Ovary (tissue), 9 donors: ENCODE results near the gene PCYOX1L. TPM values are rescaled to one million over a fixed set of nuclear protein-coding genes. Genes with fewer than 3 reads are reported as not detected.
A peak's percentile ranks its signal among the peaks of the same experiment; 100 is the strongest.

Experiments used
- DNase-seq, 5 donors: peaks; one replicate each; pipeline ENCODE4 v3.0.0-alpha.2; 2019 to 2020
- H3K27ac ChIP-seq, 2 donors: fragments of 200-600 bp; one replicate each; pipeline versions ENCODE4 v1.5.1 to v1.8.0; 2019 to 2022
- H3K27me3 ChIP-seq: fragments of 200-600 bp; one replicate; pipeline ENCODE4 v1.8.0; 2022
- H3K36me3 ChIP-seq: fragments of 200-600 bp; sonication (generic); one replicate; pipeline ENCODE4 v1.5.1; 2019
- H3K4me1 ChIP-seq: one replicate; pipeline ENCODE4 v1.8.1; 2013; ENCODE audit warnings: mild to moderate bottlenecking, moderate library complexity; ENCODE audit not compliant: insufficient read depth
- H3K4me3 ChIP-seq: fragments of 200-600 bp; sonication (generic); one replicate; pipeline ENCODE4 v1.5.1; 2017
- H3K9me3 ChIP-seq, 2 donors: fragments of 200-600 bp in 1 of 2; sonication (generic) in 1 of 2; one replicate each; pipeline versions ENCODE4 v1.5.1 to v1.8.1; 2013 to 2019; ENCODE audit warnings: mild to moderate bottlenecking in 1 of 2, moderate library complexity in 1 of 2
- CTCF ChIP-seq, 3 donors: fragments of 450-650 bp in 2 of 3; fragments of 200-600 bp in 1 of 3; IDR thresholded peaks; one replicate each; pipeline versions ENCODE4 v1.5.1 to v1.8.0; 2016 to 2022; ENCODE audit warnings: antibody characterized with exemption in 3 of 3, mild to moderate bottlenecking in 1 of 3
- EP300 ChIP-seq: sonication (generic); formaldehyde crosslinking; IDR thresholded peaks from one replicate; pipeline ENCODE4 v1.6.1; 2017; ENCODE audit warnings: antibody characterized with exemption
- POLR2A ChIP-seq: fragments of 450-650 bp; IDR thresholded peaks from one replicate; pipeline ENCODE4 v1.6.1; 2017; ENCODE audit warnings: antibody characterized with exemption, mild to moderate bottlenecking, moderate library complexity
- WGBS, 3 donors: extraction: QIAGEN DNeasy Blood & Tissue Kit in 1 of 3; methylation state at CpG; one replicate each; pipeline versions ENCODE4 v1.1.5 to v1.1.7; 2013 to 2017; 5-methylcytosine and 5-hydroxymethylcytosine counted together
- intact Hi-C, 4 donors: fragments of 100-400 bp; cut with DNase I; formaldehyde crosslinking; loops; one replicate each; pipeline versions ENCODE4 v1.11.0 to v1.15.1; 2022 to 2023
- polyA plus RNA-seq, 2 donors: library from polyadenylated mRNA; stranded (reverse); fragments of 200-250 nt in 1 of 2; fragments of 350-450 nt in 1 of 2; fragmentation: Illumina TruSeq in 1 of 2; extraction: RNeasy Lipid Tissue Mini Kit (QIAGEN cat#74804) in 1 of 2; gene quantifications; one replicate each; pipeline ENCODE4 v1.2.3, GENCODE V29; 2013 to 2014
- total RNA-seq, 7 donors: library from RNA; depleted of rRNA in 2 of 7; stranded (reverse); fragments of >200 nt in 2 of 7; fragmentation: NEBNext Ultra II Directional in 3 of 7; extraction: Animal tissue kit (Norgen Biotek cat#: 25700) in 3 of 7; gene quantifications; one replicate each; pipeline versions ENCODE4 v1.1.0 to v1.2.4, GENCODE V29; 2016 to 2023
- donor health status: DM: no; HTN: no; CAD: no; lungs with moderate emphysema.
- donor health status: DM: no; HTN: no; CAD: no.
- donor health status: Bipolar disorder and iron deficiency.
- donor health status: DM: yes; HTN: yes; CAD: no.
- donor health status: DM: no; HTN: no; CAD: no.
- donor health status: DM: yes; HTN: yes; CAD: no.

PCYOX1L gene
- total and polyA plus RNA-seq, 9 donors = 5.8 to 15.2 (median 8.8) TPM

DNA sequence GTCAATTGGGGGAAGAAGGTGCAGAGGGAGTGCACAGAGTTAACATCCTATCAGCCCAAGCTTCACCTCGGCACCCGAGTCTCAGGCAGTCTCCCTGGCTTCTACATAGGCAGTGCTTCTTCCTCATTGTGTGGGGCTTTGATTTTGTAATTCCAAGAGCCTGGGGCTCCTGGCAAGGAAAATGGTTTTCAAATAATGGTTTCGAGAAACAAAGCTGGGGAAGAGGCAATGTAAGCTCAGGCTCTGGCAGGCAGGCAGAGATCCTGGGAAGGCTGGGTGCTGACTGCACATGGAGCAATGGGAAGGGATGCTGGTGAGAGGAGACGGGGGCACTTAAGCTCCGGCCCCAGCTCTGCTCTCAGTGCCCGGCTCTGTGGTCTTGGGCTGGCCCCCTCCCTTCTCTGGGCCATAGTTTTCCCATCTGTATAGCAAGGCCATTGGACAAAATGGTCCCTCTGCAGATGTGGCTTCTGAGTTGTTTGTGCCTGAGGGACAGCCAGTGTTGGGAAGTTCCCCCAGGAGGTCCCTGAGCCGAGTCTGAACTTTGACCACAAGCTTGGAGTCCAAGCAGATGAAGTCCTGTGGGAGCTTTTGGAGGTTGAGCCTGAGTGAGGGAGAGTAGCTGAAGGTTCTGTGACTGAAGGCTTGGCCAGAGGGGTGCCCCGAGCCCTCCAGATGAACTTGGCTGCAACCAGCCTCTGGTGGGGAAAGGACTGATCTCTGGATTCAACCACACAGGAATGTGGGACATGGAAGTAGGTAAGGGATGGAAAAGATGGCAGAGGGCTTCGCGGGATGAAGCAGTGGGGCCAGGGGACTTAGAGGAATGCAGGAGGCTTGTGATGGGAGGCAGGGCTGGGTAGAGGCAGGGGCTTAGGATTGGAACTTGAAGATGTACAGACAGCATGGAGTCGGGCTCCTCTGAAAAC, 49.7 kb downstream of the PCYOX1L start:
- TF ChIP-seq POLR2A (no peak), CTCF (IDR thresholded peaks at IDR 0.05) (no peak), EP300 (no peak)
- intact Hi-C loops = no loop called here
- H3K4me1 ChIP-seq = peaks cover 27% of the 10 kb centered on the region
- H3K27ac ChIP-seq = peak overlapping the region; percentile 79 to 92
- no peaks in the 10 kb centered on the region for H3K27me3 ChIP-seq
- DNase-seq = peak in 3 of 5 donors; percentile 23 to 39 (median 29)
- H3K9me3 ChIP-seq = no peaks in the 10 kb centered on the region
- no peaks in the 10 kb centered on the region for H3K36me3 ChIP-seq
- H3K4me3 ChIP-seq = peak overlapping the region; percentile 54
- WGBS, 3 donors = 1 to 11% (median 6%) methylated on average over 11 of the region's 11 CpGs

GRCh38 chr5:149408252-149409099, 50.6 kb downstream of the PCYOX1L start:
- TF ChIP-seq EP300 (no peak), CTCF (IDR thresholded peaks at IDR 0.05) (no peak), POLR2A (no peak)
- intact Hi-C loops = no loop called here
- Histone ChIP-seq H3K9me3 (no peaks in the 10 kb centered on the region), H3K4me1 (peaks cover 36% of the 10 kb centered on the region), H3K27me3 (no peaks in the 10 kb centered on the region), H3K36me3 (no peaks in the 10 kb centered on the region), H3K4me3 (peak overlapping the region; percentile 54), H3K27ac (peak overlapping the region; percentile 79 to 92)
- 8 to 12% (median 8%) methylated on average over 12 of the region's 12 CpGs for whole genome bisulfite sequencing, 3 donors
- peak in 4 of 5 donors; percentile 9 to 29 (median 14) for DNase-seq

- DNase-seq = peak; percentile 10 to 36 (median 21)
- H3K9me3 ChIP-seq = no peaks in the 10 kb centered on the region
- 1 to 13% (median 7%) methylated on average over 6 of the region's 6 CpGs for WGBS, 3 donors
- peak overlapping the region; percentile 54 for H3K4me3 ChIP-seq
- H3K27ac ChIP-seq = peak overlapping the region; percentile 79 to 92
- H3K36me3 ChIP-seq = no peaks in the 10 kb centered on the region
- no peaks in the 10 kb centered on the region for H3K27me3 ChIP-seq
- intact Hi-C loops = no loop called here
- TF ChIP-seq CTCF (IDR thresholded peaks at IDR 0.05) = no peak
- TF ChIP-seq POLR2A = no peak
- TF ChIP-seq EP300 = no peak
- peaks cover 35% of the 10 kb centered on the region for H3K4me1 ChIP-seq
Observed at GRCh38 chr5:149409268-149409948, 51.6 kb downstream of the PCYOX1L start.

DNA sequence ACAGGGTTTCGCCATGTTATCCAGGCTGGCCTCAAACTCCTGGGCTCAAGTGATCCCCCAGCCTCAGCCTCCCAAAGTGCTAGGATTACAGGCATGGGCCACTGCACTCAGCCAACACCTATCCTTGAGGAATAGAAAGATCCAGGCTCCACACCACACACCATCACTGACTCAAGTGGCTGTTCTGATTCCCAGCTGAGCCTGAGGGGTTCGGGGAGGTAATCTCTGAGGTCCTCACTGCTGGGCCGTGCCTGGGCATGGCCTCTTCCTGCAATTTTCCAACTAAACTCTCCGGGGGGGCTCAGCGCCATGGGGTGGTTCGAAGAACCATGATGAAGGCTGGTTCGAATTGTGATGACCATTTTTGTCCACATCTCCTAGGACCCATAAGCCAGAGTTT, 52.2 kb downstream of the PCYOX1L start:
- intact Hi-C loops = no loop called here
- Histone ChIP-seq H3K4me1 (peaks cover 35% of the 10 kb centered on the region), H3K27me3 (no peaks in the 10 kb centered on the region), H3K36me3 (no peaks in the 10 kb centered on the region), H3K27ac (peak overlapping the region; percentile 18 to 79), H3K4me3 (peak overlapping the region; percentile 54), H3K9me3 (no peaks in the 10 kb centered on the region)
- 5 to 26% (median 10%) methylated on average over 7 of the region's 7 CpGs for WGBS, 3 donors
- TF ChIP-seq POLR2A = no peak
- TF ChIP-seq EP300 = no peak
- TF ChIP-seq CTCF (IDR thresholded peaks at IDR 0.05) = no peak
- peak in 4 of 5 donors; percentile 13 to 33 (median 14) for DNase-seq
